Suprapubic skin (tissue), 4 donors: Measurements from ENCODE around the gene UBE2QL1.

Experiments
- EP300 ChIP-seq: sonication (generic); formaldehyde crosslinking; IDR thresholded peaks from one replicate; pipeline ENCODE4 v1.6.1; 2017; ENCODE audit warnings: antibody characterized with exemption
- POLR2A ChIP-seq, 2 donors: fragments of 450-650 bp; IDR thresholded peaks; one replicate each; pipeline ENCODE4 v1.6.1; 2017; ENCODE audit warnings: antibody characterized with exemption in 2 of 2, mild to moderate bottlenecking in 2 of 2, moderate library complexity in 2 of 2
- POLR2AphosphoS5 ChIP-seq, 3 donors: sonication (generic); formaldehyde crosslinking; IDR thresholded peaks; one replicate each; pipeline ENCODE4 v1.6.1; 2017; ENCODE audit warnings: antibody characterized with exemption in 3 of 3
- TF ChIP-seq, protein P1 (sequence below), 2 donors: fragments of 200-600 bp in 1 of 2; fragments of 450-650 bp in 1 of 2; sonication (generic) in 1 of 2; IDR thresholded peaks; one replicate each; pipeline ENCODE4 v1.5.1; 2016 to 2019; ENCODE audit warnings: antibody characterized with exemption in 2 of 2, mild to moderate bottlenecking in 1 of 2, moderate library complexity in 1 of 2

- TF ChIP-seq, protein P1, sequence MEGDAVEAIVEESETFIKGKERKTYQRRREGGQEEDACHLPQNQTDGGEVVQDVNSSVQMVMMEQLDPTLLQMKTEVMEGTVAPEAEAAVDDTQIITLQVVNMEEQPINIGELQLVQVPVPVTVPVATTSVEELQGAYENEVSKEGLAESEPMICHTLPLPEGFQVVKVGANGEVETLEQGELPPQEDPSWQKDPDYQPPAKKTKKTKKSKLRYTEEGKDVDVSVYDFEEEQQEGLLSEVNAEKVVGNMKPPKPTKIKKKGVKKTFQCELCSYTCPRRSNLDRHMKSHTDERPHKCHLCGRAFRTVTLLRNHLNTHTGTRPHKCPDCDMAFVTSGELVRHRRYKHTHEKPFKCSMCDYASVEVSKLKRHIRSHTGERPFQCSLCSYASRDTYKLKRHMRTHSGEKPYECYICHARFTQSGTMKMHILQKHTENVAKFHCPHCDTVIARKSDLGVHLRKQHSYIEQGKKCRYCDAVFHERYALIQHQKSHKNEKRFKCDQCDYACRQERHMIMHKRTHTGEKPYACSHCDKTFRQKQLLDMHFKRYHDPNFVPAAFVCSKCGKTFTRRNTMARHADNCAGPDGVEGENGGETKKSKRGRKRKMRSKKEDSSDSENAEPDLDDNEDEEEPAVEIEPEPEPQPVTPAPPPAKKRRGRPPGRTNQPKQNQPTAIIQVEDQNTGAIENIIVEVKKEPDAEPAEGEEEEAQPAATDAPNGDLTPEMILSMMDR (IDR thresholded peaks at IDR 0.05), result no peak
- no peak for TF ChIP-seq POLR2AphosphoS5 (IDR thresholded peaks at IDR 0.05)
- TF ChIP-seq POLR2A (IDR thresholded peaks at IDR 0.05), result no peak
- TF ChIP-seq EP300, result no peak
Observed at GRCh38 chr5:6466975-6467567, 18.4 kb downstream of the UBE2QL1 start.
